Peyer's patch (tissue), 4 donors: ENCODE data around the gene GMEB1.

Experiments used
- POLR2A ChIP-seq, 2 donors: fragments of 450-650 bp; IDR thresholded peaks; one replicate each; pipeline ENCODE4 v1.5.1; 2017; ENCODE audit warnings: antibody characterized with exemption in 2 of 2, mild to moderate bottlenecking in 2 of 2, moderate library complexity in 2 of 2
- TF ChIP-seq, protein P1 (sequence below), 6 experiments: fragments of 450-650 bp in 4 of 6; fragments of 200-600 bp in 2 of 6; sonication (generic) in 1 of 6; IDR thresholded peaks; one replicate each; pipeline ENCODE4 v1.5.1; 2017 to 2019; ENCODE audit warnings: antibody characterized with exemption in 6 of 6, mild to moderate bottlenecking in 3 of 6, moderate library complexity in 1 of 6

DNA sequence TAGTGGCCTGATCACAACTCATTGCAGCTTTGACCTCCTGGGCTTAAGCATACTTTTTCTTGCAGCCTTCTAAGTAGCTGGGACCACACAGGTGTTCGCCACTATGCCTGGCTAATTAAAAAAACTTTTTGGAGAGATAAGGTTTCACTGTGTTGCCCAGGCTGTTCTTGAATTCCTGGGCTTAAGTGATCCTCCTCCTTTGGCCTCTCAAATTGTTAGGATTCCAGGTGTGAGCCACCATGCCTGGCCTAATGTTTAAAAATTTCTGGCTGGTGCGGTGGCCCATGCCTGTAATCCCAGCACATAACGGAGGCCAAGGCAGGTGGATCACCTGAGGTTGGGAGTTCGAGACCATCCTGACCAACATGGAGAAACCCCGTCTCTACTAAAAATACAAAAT is 92.6 kb downstream of the GMEB1 start:
- TF ChIP-seq, protein P1, sequence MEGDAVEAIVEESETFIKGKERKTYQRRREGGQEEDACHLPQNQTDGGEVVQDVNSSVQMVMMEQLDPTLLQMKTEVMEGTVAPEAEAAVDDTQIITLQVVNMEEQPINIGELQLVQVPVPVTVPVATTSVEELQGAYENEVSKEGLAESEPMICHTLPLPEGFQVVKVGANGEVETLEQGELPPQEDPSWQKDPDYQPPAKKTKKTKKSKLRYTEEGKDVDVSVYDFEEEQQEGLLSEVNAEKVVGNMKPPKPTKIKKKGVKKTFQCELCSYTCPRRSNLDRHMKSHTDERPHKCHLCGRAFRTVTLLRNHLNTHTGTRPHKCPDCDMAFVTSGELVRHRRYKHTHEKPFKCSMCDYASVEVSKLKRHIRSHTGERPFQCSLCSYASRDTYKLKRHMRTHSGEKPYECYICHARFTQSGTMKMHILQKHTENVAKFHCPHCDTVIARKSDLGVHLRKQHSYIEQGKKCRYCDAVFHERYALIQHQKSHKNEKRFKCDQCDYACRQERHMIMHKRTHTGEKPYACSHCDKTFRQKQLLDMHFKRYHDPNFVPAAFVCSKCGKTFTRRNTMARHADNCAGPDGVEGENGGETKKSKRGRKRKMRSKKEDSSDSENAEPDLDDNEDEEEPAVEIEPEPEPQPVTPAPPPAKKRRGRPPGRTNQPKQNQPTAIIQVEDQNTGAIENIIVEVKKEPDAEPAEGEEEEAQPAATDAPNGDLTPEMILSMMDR (IDR thresholded peaks at IDR 0.05) = no peak
- TF ChIP-seq POLR2A (IDR thresholded peaks at IDR 0.05) = no peak
